PC-9 (cell line): ENCODE measurements around the gene AMBRA1.
A peak's percentile ranks its signal among the peaks of the same experiment; 100 is the strongest.

Experiments used
- CTCF ChIP-seq: fragments of 200-600 bp; sonication (generic); conservative IDR thresholded peaks from 2 replicates; pipeline ENCODE4 v1.6.1; 2017; ENCODE audit warnings: mixed run types, antibody characterized with exemption, mild to moderate bottlenecking, moderate library complexity
- EZH2 ChIP-seq: fragments of 200-600 bp; sonication (generic); IDR thresholded peaks from 2 replicates; pipeline ENCODE4 v1.8.0; 2017; ENCODE audit warnings: antibody characterized with exemption, low read depth

GRCh38 chr11:46352063-46352841 is 241.6 kb downstream of the AMBRA1 start:
- peak; percentile 84 for TF ChIP-seq CTCF
- TF ChIP-seq EZH2 = no peak
